H9 (cell line): ENCODE results near the gene NOVA2. TPM values are rescaled to one million over a fixed set of nuclear protein-coding genes. Genes with fewer than 3 reads are reported as not detected.

Source experiments
- DNase-seq: peaks from one replicate; pipeline ENCODE4 v3.0.0-alpha.2; 2017
- H2AFZ ChIP-seq: one replicate; pipeline ENCODE4 v1.6.1; 2013; ENCODE audit warnings: mild to moderate bottlenecking, low read length, control low read depth, moderate library complexity
- H2AK5ac ChIP-seq: 2 replicates; pipeline ENCODE4 v1.6.1; 2013; ENCODE audit warnings: low read length, control low read depth, mixed read lengths; ENCODE audit not compliant: insufficient read length
- H2BK120ac ChIP-seq: one replicate; pipeline ENCODE4 v1.6.1; 2013; ENCODE audit warnings: low read depth, mild to moderate bottlenecking, low read length, control low read depth, inconsistent platforms; ENCODE audit not compliant: poor library complexity, severe bottlenecking
- H2BK12ac ChIP-seq: 2 replicates; pipeline ENCODE4 v1.6.1; 2013; ENCODE audit warnings: low read length, control low read depth, mixed read lengths, low read depth; ENCODE audit not compliant: insufficient read length
- H2BK15ac ChIP-seq: 2 replicates; pipeline ENCODE4 v1.6.1; 2013; ENCODE audit warnings: low read depth, low read length, control low read depth
- H2BK20ac ChIP-seq: one replicate; pipeline ENCODE4 v1.6.1; 2013; ENCODE audit warnings: low read depth, mild to moderate bottlenecking, low read length, control low read depth, inconsistent platforms; ENCODE audit not compliant: poor library complexity, severe bottlenecking
- H2BK5ac ChIP-seq: 2 replicates; pipeline ENCODE4 v1.6.1; 2013; ENCODE audit warnings: low read length, control low read depth, mixed read lengths; ENCODE audit not compliant: insufficient read length
- H3K14ac ChIP-seq: 2 replicates; pipeline ENCODE4 v1.6.1; 2013; ENCODE audit warnings: low read length, control low read depth; ENCODE audit not compliant: insufficient read depth
- H3K18ac ChIP-seq: 2 replicates; pipeline ENCODE4 v1.6.1; 2013; ENCODE audit warnings: low read depth, mild to moderate bottlenecking, mixed read lengths, low read length, control low read depth; ENCODE audit not compliant: insufficient read length
- H3K23ac ChIP-seq: 2 replicates; pipeline ENCODE4 v1.6.1; 2013; ENCODE audit warnings: low read length, control low read depth, mixed read lengths, low read depth; ENCODE audit not compliant: insufficient read length
- H3K23me2 ChIP-seq: 2 replicates; pipeline ENCODE4 v1.6.1; 2013; ENCODE audit warnings: low read depth, mild to moderate bottlenecking, mixed read lengths, low read length, control low read depth; ENCODE audit not compliant: insufficient read length, poor library complexity, severe bottlenecking
- H3K27ac ChIP-seq: 2 replicates; pipeline ENCODE4 v1.5.1; 2013; ENCODE audit warnings: low read length, control low read depth, mixed read lengths, low read depth; ENCODE audit not compliant: insufficient read length
- H3K27me3 ChIP-seq: 2 replicates; pipeline ENCODE4 v1.6.1; 2013; ENCODE audit warnings: low read length, control low read depth, inconsistent platforms; ENCODE audit not compliant: insufficient read depth
- H3K4ac ChIP-seq: 2 replicates; pipeline ENCODE4 v1.6.1; 2013; ENCODE audit warnings: low read depth, mild to moderate bottlenecking, control low read depth, inconsistent platforms, low read length, moderate library complexity
- H3K4me1 ChIP-seq: 2 replicates; pipeline ENCODE4 v1.6.1; 2013; ENCODE audit warnings: low read length, control low read depth, inconsistent platforms; ENCODE audit not compliant: insufficient read depth
- H3K4me2 ChIP-seq: 2 replicates; pipeline ENCODE4 v1.6.1; 2013; ENCODE audit warnings: low read length, control low read depth, mixed read lengths; ENCODE audit not compliant: insufficient read length, insufficient read depth
- H3K56ac ChIP-seq: 2 replicates; pipeline ENCODE4 v1.6.1; 2013; ENCODE audit warnings: low read depth, mild to moderate bottlenecking, mixed read lengths, low read length, control low read depth; ENCODE audit not compliant: insufficient read length
- H3K79me1 ChIP-seq: 2 replicates; pipeline ENCODE4 v1.6.1; 2013; ENCODE audit warnings: low read depth, mild to moderate bottlenecking, moderate library complexity, low read length, control low read depth, inconsistent platforms; ENCODE audit not compliant: insufficient read depth, poor library complexity, severe bottlenecking
- H3K79me2 ChIP-seq: 2 replicates; pipeline ENCODE4 v1.6.1; 2013; ENCODE audit warnings: low read length, control low read depth, inconsistent platforms; ENCODE audit not compliant: insufficient read depth
- H3K9ac ChIP-seq: 2 replicates; pipeline ENCODE4 v1.6.1; 2013; ENCODE audit warnings: low read length, control low read depth, mixed read lengths; ENCODE audit not compliant: insufficient read length; ENCODE audit errors: extremely low read depth
- H3K9me3 ChIP-seq: one replicate; pipeline ENCODE4 v1.6.1; 2013; ENCODE audit warnings: low read depth, low read length, inconsistent platforms; ENCODE audit not compliant: control insufficient read depth
- H3T11ph ChIP-seq: one replicate; pipeline ENCODE4 v1.6.1; 2013; ENCODE audit warnings: mild to moderate bottlenecking, low read length, control low read depth, inconsistent platforms
- H4K20me1 ChIP-seq: one replicate; pipeline ENCODE4 v1.6.1; 2013; ENCODE audit not compliant: control insufficient read depth, insufficient read length, insufficient read depth
- H4K5ac ChIP-seq: 2 replicates; pipeline ENCODE4 v1.6.1; 2013; ENCODE audit warnings: low read depth, mild to moderate bottlenecking, mixed read lengths, low read length, control low read depth; ENCODE audit not compliant: insufficient read length
- H4K8ac ChIP-seq: replicated peaks from 2 replicates; pipeline ENCODE4 v1.6.1; 2013; ENCODE audit warnings: low read length, control low read depth, mixed read lengths, low read depth; ENCODE audit not compliant: insufficient read length
- H4K91ac ChIP-seq: 2 replicates; pipeline ENCODE4 v1.6.1; 2013; ENCODE audit warnings: low read depth, mild to moderate bottlenecking, moderate library complexity, mixed read lengths, low read length, control low read depth; ENCODE audit not compliant: insufficient read length
- H3K27ac Mint-ChIP-seq, 3 experiments: 2 replicates in 2 of 3; 3 replicates in 1 of 3; pipeline ENCODE4 v1.8.0; 2020 to 2021; ENCODE audit warnings: mixed read lengths in 3 of 3, mild to moderate bottlenecking in 1 of 3, moderate library complexity in 1 of 3
- H3K27me3 Mint-ChIP-seq: 2 replicates; pipeline ENCODE4 v1.8.0; 2021; ENCODE audit warnings: low read depth, mild to moderate bottlenecking, moderate library complexity, mixed read lengths
- H3K36me3 Mint-ChIP-seq, 3 experiments: 2 replicates in 2 of 3; 3 replicates in 1 of 3; pipeline ENCODE4 v1.8.0; 2020 to 2021; ENCODE audit warnings: low read depth in 3 of 3, mixed read lengths in 3 of 3; ENCODE audit not compliant: insufficient read depth in 1 of 3
- H3K4me1 Mint-ChIP-seq, 2 experiments: 2 replicates each; pipeline ENCODE4 v1.8.0; 2020; ENCODE audit warnings: mixed read lengths in 2 of 2
- H3K4me3 Mint-ChIP-seq, 2 experiments: 2 replicates in 1 of 2; 3 replicates in 1 of 2; pipeline ENCODE4 v1.8.0; 2020 to 2021; ENCODE audit warnings: mild to moderate bottlenecking in 2 of 2, mixed read lengths in 2 of 2, moderate library complexity in 1 of 2
- H3K9me3 Mint-ChIP-seq, 2 experiments: 2 replicates in 1 of 2; 3 replicates in 1 of 2; pipeline ENCODE4 v1.8.0; 2020; ENCODE audit warnings: mild to moderate bottlenecking in 2 of 2, mixed read lengths in 2 of 2, moderate library complexity in 1 of 2
- WGBS: extraction: QIAGEN DNeasy Blood & Tissue Kit; methylation state at CpG from one replicate; pipeline ENCODE4 v1.1.7; 2013; ENCODE audit warnings: missing lambda C conversion rate, low lambda C conversion rate, mixed read lengths; ENCODE audit not compliant: insufficient read length; ENCODE audit errors: extremely low coverage; 5-methylcytosine and 5-hydroxymethylcytosine counted together
- total RNA-seq: library from RNA; stranded (reverse); gene quantifications from 2 replicates; pipeline ENCODE4 v1.2.1, GENCODE V29; 2021
- TF ChIP-seq, protein P1 (sequence below): fragments of 200-600 bp; sonication (generic); conservative IDR thresholded peaks from 3 replicates; pipeline ENCODE4 v1.8.0; 2021; ENCODE audit warnings: antibody characterized with exemption, mild to moderate bottlenecking

The NOVA2 gene
- total RNA-seq, 1 experiment from 2014 or later: 8.8 TPM

DNA sequence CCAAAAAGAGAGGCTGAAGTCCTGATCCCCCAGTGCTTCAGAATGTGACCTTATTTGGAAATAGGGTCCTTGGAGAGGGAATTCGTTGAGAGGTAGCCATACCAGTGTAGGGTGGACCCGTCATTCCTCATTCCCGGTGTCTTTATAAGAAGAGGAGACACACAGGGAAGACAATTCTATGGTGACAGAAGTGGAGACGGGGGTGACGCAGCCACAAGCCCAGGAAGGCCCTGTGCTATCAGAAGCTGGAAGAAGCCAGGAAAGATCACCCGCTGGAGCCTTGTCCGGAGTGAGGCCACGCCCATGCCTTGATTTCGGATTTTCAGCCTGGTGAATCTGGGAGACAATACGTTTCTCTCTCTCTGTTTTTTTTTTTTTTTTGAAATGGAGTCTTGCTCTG is 68.7 kb downstream of the NOVA2 start:
- H3K56ac ChIP-seq: no peak overlapping the region
- H3K14ac ChIP-seq: no peak overlapping the region
- no peak overlapping the region for H2BK15ac ChIP-seq
- no peak overlapping the region for H2BK5ac ChIP-seq
- H3K9ac ChIP-seq: no peak overlapping the region
- H3K4me3 Mint-ChIP-seq: no peak overlapping the region; a peak in 1 of 5 replicates
- H4K91ac ChIP-seq: no peak overlapping the region
- no CpG with 5 or more reads among the region's 10 CpGs for WGBS
- peaks cover 15% of the 10 kb centered on the region for H3K23me2 ChIP-seq
- H3K27ac Mint-ChIP-seq: no peak overlapping the region
- peaks cover 2 to 9% (median 8%) of the 10 kb centered on the region in 3 experiments for H3K36me3 Mint-ChIP-seq
- no peak overlapping the region for H3K27ac ChIP-seq
- no peak overlapping the region for H3T11ph ChIP-seq
- no peaks in the 10 kb centered on the region for H3K79me2 ChIP-seq
- peaks cover 17% of the 10 kb centered on the region for H3K27me3 Mint-ChIP-seq
- H3K27me3 ChIP-seq: peaks cover 4% of the 10 kb centered on the region; the same call in 1 of the 2 replicates
- no peaks in the 10 kb centered on the region for H3K9me3 ChIP-seq
- H3K4me1 Mint-ChIP-seq: peaks cover 7 to 12% of the 10 kb centered on the region in 2 experiments
- no peaks in the 10 kb centered on the region for H3K79me1 ChIP-seq
- no peak for DNase-seq
- TF ChIP-seq, protein P1, sequence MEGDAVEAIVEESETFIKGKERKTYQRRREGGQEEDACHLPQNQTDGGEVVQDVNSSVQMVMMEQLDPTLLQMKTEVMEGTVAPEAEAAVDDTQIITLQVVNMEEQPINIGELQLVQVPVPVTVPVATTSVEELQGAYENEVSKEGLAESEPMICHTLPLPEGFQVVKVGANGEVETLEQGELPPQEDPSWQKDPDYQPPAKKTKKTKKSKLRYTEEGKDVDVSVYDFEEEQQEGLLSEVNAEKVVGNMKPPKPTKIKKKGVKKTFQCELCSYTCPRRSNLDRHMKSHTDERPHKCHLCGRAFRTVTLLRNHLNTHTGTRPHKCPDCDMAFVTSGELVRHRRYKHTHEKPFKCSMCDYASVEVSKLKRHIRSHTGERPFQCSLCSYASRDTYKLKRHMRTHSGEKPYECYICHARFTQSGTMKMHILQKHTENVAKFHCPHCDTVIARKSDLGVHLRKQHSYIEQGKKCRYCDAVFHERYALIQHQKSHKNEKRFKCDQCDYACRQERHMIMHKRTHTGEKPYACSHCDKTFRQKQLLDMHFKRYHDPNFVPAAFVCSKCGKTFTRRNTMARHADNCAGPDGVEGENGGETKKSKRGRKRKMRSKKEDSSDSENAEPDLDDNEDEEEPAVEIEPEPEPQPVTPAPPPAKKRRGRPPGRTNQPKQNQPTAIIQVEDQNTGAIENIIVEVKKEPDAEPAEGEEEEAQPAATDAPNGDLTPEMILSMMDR: no peak
- no peak overlapping the region for H2AK5ac ChIP-seq
- no peak overlapping the region for H3K4ac ChIP-seq
- no peaks in the 10 kb centered on the region for H3K4me1 ChIP-seq
- no peaks in the 10 kb centered on the region for H3K9me3 Mint-ChIP-seq
- H3K4me2 ChIP-seq: no peak overlapping the region
- no peak overlapping the region for H2BK120ac ChIP-seq
- no peak overlapping the region for H2BK12ac ChIP-seq
- H3K23ac ChIP-seq: no peak overlapping the region
- H2AFZ ChIP-seq: no peak overlapping the region
- no peak overlapping the region for H4K5ac ChIP-seq
- H4K8ac ChIP-seq: no peak overlapping the region
- no peak overlapping the region for H3K18ac ChIP-seq
- no peak overlapping the region for H2BK20ac ChIP-seq
- H4K20me1 ChIP-seq: no peaks in the 10 kb centered on the region
